ENCODE data around the gene ANKRD16.
"Not testable (repeated sequence)": the region's sequence is repeated elsewhere in the genome, so short reads cannot be mapped to it uniquely, and the experiment has no call there.

Gene ANKRD16

DNA sequence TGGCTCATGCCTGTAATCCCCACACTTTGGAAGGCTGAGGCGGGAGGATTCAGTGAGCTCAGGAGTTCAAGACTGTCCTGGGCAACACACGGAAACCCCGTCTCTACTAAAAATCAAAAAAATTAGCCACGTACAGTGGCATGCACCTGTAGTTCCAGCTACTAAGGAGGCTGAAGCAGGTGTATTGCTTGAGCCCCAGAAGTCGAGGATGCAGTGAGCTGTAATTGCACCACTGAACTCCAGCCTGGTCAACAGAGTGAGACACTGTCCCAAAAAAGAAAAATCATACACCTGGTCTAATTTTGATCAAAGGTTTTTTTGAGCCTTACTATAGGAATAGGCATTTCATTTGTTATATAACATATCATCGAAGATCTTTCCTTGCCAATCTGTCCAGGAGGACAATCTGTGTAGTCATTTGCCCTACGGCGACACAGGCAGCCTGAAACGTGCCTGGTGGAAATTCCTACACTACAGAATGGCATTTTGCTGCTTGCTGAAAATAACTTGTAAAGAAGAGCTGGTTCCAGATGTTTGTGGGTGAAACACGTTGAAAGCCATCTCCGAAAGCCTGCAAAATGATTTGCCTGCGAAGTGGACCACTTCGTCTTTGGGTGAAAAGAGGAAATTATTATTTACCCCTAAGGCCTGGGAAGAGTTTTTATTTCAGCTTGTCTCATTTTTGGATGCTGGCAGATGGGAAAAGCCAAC is 45.2 kb downstream of the ANKRD16 start:
- Histone ChIP-seq H3K27me3 (ENCODE audit: control insufficient read depth, insufficient read depth, low read length) (no peaks in the 10 kb centered on the region), H3K4me3 (ENCODE audit: low read depth, low read length) (no peak overlapping the region), H3K9ac (no peak overlapping the region), H3K79me2 (no peaks in the 10 kb centered on the region), H3K36me3 (ENCODE audit: control insufficient read depth, insufficient read depth, low read length) (no peaks in the 10 kb centered on the region), H3K27ac (no peak overlapping the region), H3K4me2 (ENCODE audit: low read length) (no peak overlapping the region), H3K9me3 (ENCODE audit: control insufficient read depth, low read length) (no peaks in the 10 kb centered on the region), H2AFZ (no peak overlapping the region), H3K4me1 (no peaks in the 10 kb centered on the region)
- TF ChIP-seq CTCF (IDR thresholded peaks at IDR 0.05), result no peak

GRCh38 chr10:5843686-5844344 is 45.9 kb downstream of the ANKRD16 start:
- no peak overlapping the region for H3K9ac ChIP-seq
- H3K9me3 ChIP-seq (ENCODE audit: control insufficient read depth, low read length), result no peaks in the 10 kb centered on the region
- no peaks in the 10 kb centered on the region for H3K27me3 ChIP-seq (ENCODE audit: control insufficient read depth, insufficient read depth, low read length)
- no peak overlapping the region for H3K4me3 ChIP-seq (ENCODE audit: low read depth, low read length)
- no peaks in the 10 kb centered on the region for H3K4me1 ChIP-seq
- no peak overlapping the region for H2AFZ ChIP-seq
- no peak for TF ChIP-seq CTCF (IDR thresholded peaks at IDR 0.05)
- H3K79me2 ChIP-seq, result no peaks in the 10 kb centered on the region
- no peak overlapping the region for H3K27ac ChIP-seq
- H3K4me2 ChIP-seq (ENCODE audit: low read length), result no peak overlapping the region
- H3K36me3 ChIP-seq (ENCODE audit: control insufficient read depth, insufficient read depth, low read length), result no peaks in the 10 kb centered on the region

GRCh38 chr10:5841965-5842364 is 47.7 kb downstream of the ANKRD16 start:
- H3K9me3 ChIP-seq (ENCODE audit: control insufficient read depth, low read length), result no peaks in the 10 kb centered on the region
- no peak overlapping the region for H3K4me3 ChIP-seq (ENCODE audit: low read depth, low read length)
- H2AFZ ChIP-seq, result no peak overlapping the region
- H3K27me3 ChIP-seq (ENCODE audit: control insufficient read depth, insufficient read depth, low read length), result no peaks in the 10 kb centered on the region
- no peak overlapping the region for H3K9ac ChIP-seq
- no peaks in the 10 kb centered on the region for H3K79me2 ChIP-seq
- H3K4me1 ChIP-seq, result no peaks in the 10 kb centered on the region
- H3K27ac ChIP-seq, result no peak overlapping the region
- H3K4me2 ChIP-seq (ENCODE audit: low read length), result no peak overlapping the region
- no peaks in the 10 kb centered on the region for H3K36me3 ChIP-seq (ENCODE audit: control insufficient read depth, insufficient read depth, low read length)
- TF ChIP-seq CTCF (IDR thresholded peaks at IDR 0.05), result no peak

DNA sequence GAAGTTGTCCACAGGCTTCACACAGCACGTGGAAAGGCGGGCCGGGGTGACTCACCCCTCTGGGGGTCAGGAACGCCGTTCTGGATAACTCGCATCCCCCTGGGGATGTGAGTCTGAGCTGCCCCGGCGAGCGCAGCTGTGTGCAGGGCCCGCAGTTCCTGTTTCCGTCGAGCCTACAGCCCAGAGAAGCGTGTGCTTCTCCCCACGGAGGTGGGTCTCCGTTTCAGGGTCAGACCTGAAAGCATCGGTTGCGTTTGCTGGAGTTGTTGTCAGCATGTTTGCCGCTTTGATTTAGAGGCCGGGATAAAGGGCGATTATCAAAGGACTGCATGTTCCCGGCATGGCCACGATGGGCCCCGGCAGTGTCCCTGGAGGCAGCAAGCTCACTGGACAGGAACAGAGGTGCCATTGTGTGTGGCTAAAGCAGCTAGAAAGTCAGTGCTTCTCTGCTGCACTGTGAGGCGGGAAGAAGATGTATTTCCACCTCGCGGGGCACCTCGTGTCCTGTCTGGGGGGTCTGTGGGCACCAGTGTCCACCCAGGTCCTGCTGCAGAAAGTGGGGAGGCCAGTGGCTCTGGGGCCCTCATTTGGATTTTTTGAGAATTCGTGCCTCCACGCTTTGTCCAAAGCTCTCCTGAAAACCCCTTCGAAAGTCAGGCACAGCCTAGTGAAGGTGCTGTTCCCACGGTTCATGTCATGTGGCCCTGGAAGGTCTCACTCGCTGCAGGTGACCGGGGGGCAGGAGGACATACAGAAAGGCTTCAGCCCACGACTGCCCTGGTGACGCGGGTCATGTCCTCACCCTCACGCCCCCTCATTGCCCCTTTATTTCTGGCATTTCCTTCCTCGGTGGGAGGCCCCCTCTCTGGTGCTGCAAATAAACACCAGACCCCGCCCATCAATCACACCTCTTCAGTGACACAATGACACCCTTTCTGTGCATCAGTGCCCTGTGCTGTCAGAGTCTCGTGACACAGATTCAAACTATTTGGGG is 49.1 kb downstream of the ANKRD16 start:
- no peak overlapping the region for H2AFZ ChIP-seq
- H3K27ac ChIP-seq, result no peak overlapping the region
- no peaks in the 10 kb centered on the region for H3K36me3 ChIP-seq (ENCODE audit: control insufficient read depth, insufficient read depth, low read length)
- TF ChIP-seq CTCF (IDR thresholded peaks at IDR 0.05), result no peak
- no peak overlapping the region for H3K4me3 ChIP-seq (ENCODE audit: low read depth, low read length)
- H3K9ac ChIP-seq, result no peak overlapping the region
- no peaks in the 10 kb centered on the region for H3K9me3 ChIP-seq (ENCODE audit: control insufficient read depth, low read length)
- no peaks in the 10 kb centered on the region for H3K27me3 ChIP-seq (ENCODE audit: control insufficient read depth, insufficient read depth, low read length)
- H3K4me2 ChIP-seq (ENCODE audit: low read length), result no peak overlapping the region
- H3K4me1 ChIP-seq, result no peaks in the 10 kb centered on the region
- H3K79me2 ChIP-seq, result no peaks in the 10 kb centered on the region

DNA sequence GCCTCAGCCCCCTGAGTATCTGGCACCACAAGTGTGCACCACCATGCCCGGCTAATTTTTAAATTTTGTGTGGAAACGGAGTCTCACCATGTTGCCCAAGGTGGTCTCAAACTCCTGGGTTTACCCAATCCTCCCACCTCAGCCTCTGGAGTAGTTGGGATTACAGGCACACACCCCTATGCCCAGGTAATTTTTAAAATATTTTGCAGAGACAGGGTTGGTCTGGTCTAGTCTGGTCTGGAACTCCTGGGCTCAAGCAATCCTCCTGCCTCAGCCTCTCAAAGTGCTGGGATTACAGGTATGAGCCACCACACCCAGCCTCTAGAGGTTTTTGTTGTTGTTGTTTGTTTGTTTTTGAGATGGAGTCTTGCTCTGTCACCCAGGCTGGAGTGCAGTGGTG is 53.5 kb downstream of the ANKRD16 start:
- H3K79me2 ChIP-seq; H2AFZ ChIP-seq; H3K36me3 ChIP-seq (ENCODE audit: control insufficient read depth, insufficient read depth, low read length); H3K4me2 ChIP-seq (ENCODE audit: low read length); H3K27ac ChIP-seq; H3K27me3 ChIP-seq (ENCODE audit: control insufficient read depth, insufficient read depth, low read length); H3K9me3 ChIP-seq (ENCODE audit: control insufficient read depth, low read length); H3K4me3 ChIP-seq (ENCODE audit: low read depth, low read length); H3K4me1 ChIP-seq; H3K9ac ChIP-seq: not testable (repeated sequence)

All from parathyroid adenoma (tissue), 2 donors.